NCI-H1694 (cell line): Measurements from ENCODE around the gene ANKAR.
"Not testable (repeated sequence)": the region's sequence is repeated elsewhere in the genome, so short reads cannot be mapped to it uniquely, and the experiment has no call there.

Experiments
- DNase-seq: peaks from one replicate; lab custom pipeline; 2025; lab: John Stamatoyannopoulos, UW

Gene ANKAR

GRCh38 chr2:189658306-189659212 lies 15.9 kb upstream of the ANKAR start:
- no peak for DNase-seq

- no peak for DNase-seq
Observed at GRCh38 chr2:189659734-189660133, 14.7 kb upstream of the ANKAR start.

- DNase-seq = no peak
Observed at GRCh38 chr2:189660803-189661147, 13.7 kb upstream of the ANKAR start.

GRCh38 chr2:189661148-189661956 lies 13.1 kb upstream of the ANKAR start, which contains the start of gene ASNSD1:
Gene ASNSD1 (plus strand): TSS chr2:189661459. CDS start chr2:189666133, 4,674 bp downstream.
- DNase-seq = peak; percentile 99

GRCh38 chr2:189661957-189662321 lies 12.5 kb upstream of the ANKAR start:
- peak; percentile 0 for DNase-seq

GRCh38 chr2:189662669-189663226 lies 11.7 kb upstream of the ANKAR start:
- no peak for DNase-seq

GRCh38 chr2:189663319-189663718 lies 11.2 kb upstream of the ANKAR start:
- DNase-seq = not testable (repeated sequence)

GRCh38 chr2:189669913-189670312 lies 4.6 kb upstream of the ANKAR start:
- no peak for DNase-seq

- DNase-seq = no peak
Observed at GRCh38 chr2:189673661-189674373, 653 bp upstream of the ANKAR start.

GRCh38 chr2:189676471-189676870 lies 2.0 kb downstream of the ANKAR start:
- no peak for DNase-seq

GRCh38 chr2:189679226-189679625 lies 4.8 kb downstream of the ANKAR start:
- no peak for DNase-seq

GRCh38 chr2:189681203-189681602 lies 6.7 kb downstream of the ANKAR start:
- no peak for DNase-seq

- DNase-seq = no peak
Observed at GRCh38 chr2:189681903-189682302, 7.4 kb downstream of the ANKAR start.

GRCh38 chr2:189683348-189683747 lies 8.9 kb downstream of the ANKAR start:
- no peak for DNase-seq

GRCh38 chr2:189684811-189685210 lies 10.3 kb downstream of the ANKAR start:
- no peak for DNase-seq

- DNase-seq = no peak
Observed at GRCh38 chr2:189685540-189686229, 11.2 kb downstream of the ANKAR start.

- not testable (repeated sequence) for DNase-seq
Observed at GRCh38 chr2:189687796-189688195, 13.3 kb downstream of the ANKAR start.

- no peak for DNase-seq
Observed at GRCh38 chr2:189696223-189696622, 21.8 kb downstream of the ANKAR start.

GRCh38 chr2:189698020-189698887 lies 23.8 kb downstream of the ANKAR start:
- peak; percentile 61 for DNase-seq

- no peak for DNase-seq
Observed at GRCh38 chr2:189700681-189701080, 26.2 kb downstream of the ANKAR start.
